SK-N-SH (cell line): ENCODE measurements around the gene ZNF71. TPM values are rescaled to one million over a fixed set of nuclear protein-coding genes. Genes with fewer than 3 reads are reported as not detected.

Source experiments
- CTCF ChIA-PET: fragments of 300-600, 350-600 bp; formaldehyde crosslinking; extraction: SDS; loops from one replicate; lab custom pipeline; 2021; lab: Yijun Ruan, JAX
- POLR2A ChIA-PET: fragments of 350-600 bp; sonication (Branson Sonifier 250); formaldehyde crosslinking; extraction: SDS; loops from one replicate; lab custom pipeline; 2020; ENCODE audit warnings: antibody characterized with exemption, inconsistent platforms; lab: Yijun Ruan, JAX
- DNase-seq: peaks from one replicate; pipeline ENCODE4 v3.0.0; 2012
- H2AFZ ChIP-seq: fragments of 200-600 bp; sonication (generic); 2 replicates; pipeline ENCODE4 v1.8.1; 2016; ENCODE audit warnings: antibody characterized with exemption, mild to moderate bottlenecking, low read depth
- H3F3A ChIP-seq: fragments of 200-600 bp; sonication (generic); replicated peaks from 2 replicates; pipeline ENCODE3; 2016; ENCODE audit warnings: antibody characterized with exemption, mild to moderate bottlenecking; ENCODE audit not compliant: insufficient read depth
- H3K27ac ChIP-seq, 2 experiments: fragments of 200-500 bp in 1 of 2; fragments of 200-600 bp in 1 of 2; sonication (Bioruptor generic) in 1 of 2; sonication (generic), shearing (Covaris generic) in 1 of 2; 2 replicates each; pipeline versions ENCODE4 v1.5.1 to v1.6.1; 2014 to 2016; ENCODE audit warnings: low read depth in 2 of 2, inconsistent platforms in 1 of 2, low read length in 1 of 2, mild to moderate bottlenecking in 1 of 2, mixed read lengths in 1 of 2
- H3K27me3 ChIP-seq: fragments of 200-600 bp; sonication (generic), shearing (Covaris generic); 2 replicates; pipeline ENCODE4 v1.6.1; 2016; ENCODE audit warnings: mixed run types; ENCODE audit not compliant: insufficient read depth
- H3K36me3 ChIP-seq, 2 experiments: fragments of 200-500 bp in 1 of 2; fragments of 200-600 bp in 1 of 2; sonication (Bioruptor generic) in 1 of 2; sonication (generic) in 1 of 2; replicated peaks in 1 of 2; 2 replicates each; pipeline versions ENCODE3 to v1.5.1; 2014 to 2016; ENCODE audit warnings: low read length in 1 of 2, mild to moderate bottlenecking in 1 of 2; ENCODE audit not compliant: insufficient read depth in 2 of 2, control insufficient read depth in 1 of 2
- H3K4me1 ChIP-seq, 2 experiments: fragments of 200-500 bp in 1 of 2; fragments of 200-600 bp in 1 of 2; sonication (Bioruptor generic) in 1 of 2; sonication (generic), shearing (Covaris generic) in 1 of 2; 2 replicates each; pipeline versions ENCODE4 v1.5.1 to v1.6.1; 2014 to 2016; ENCODE audit warnings: low read depth in 1 of 2, low read length in 1 of 2, mixed run types in 1 of 2; ENCODE audit not compliant: insufficient read depth in 2 of 2, control insufficient read depth in 1 of 2
- H3K4me2 ChIP-seq: fragments of 200-600 bp; sonication (generic), shearing (Covaris generic); 2 replicates; pipeline ENCODE4 v1.6.1; 2017; ENCODE audit warnings: mixed run types
- H3K4me3 ChIP-seq, 2 experiments: fragments of 200-500 bp in 1 of 2; fragments of 200-600 bp in 1 of 2; sonication (Bioruptor generic) in 1 of 2; sonication (generic), shearing (Covaris generic) in 1 of 2; 2 replicates each; pipeline versions ENCODE4 v1.5.1 to v1.8.1; 2014 to 2016; ENCODE audit warnings: low read depth in 2 of 2, inconsistent platforms in 1 of 2, low read length in 1 of 2, mild to moderate bottlenecking in 1 of 2, mixed read lengths in 1 of 2, moderate library complexity in 1 of 2
- H3K79me2 ChIP-seq: fragments of 200-600 bp; sonication (generic); 2 replicates; pipeline ENCODE4 v1.8.1; 2017; ENCODE audit warnings: mild to moderate bottlenecking; ENCODE audit not compliant: insufficient read depth
- H3K9ac ChIP-seq: fragments of 200-600 bp; sonication (generic); 2 replicates; pipeline ENCODE4 v1.6.1; 2017; ENCODE audit warnings: mixed run types
- H3K9me2 ChIP-seq: fragments of 200-600 bp; sonication (generic); 2 replicates; pipeline ENCODE4 v1.6.1; 2017; ENCODE audit warnings: mixed run types
- H3K9me3 ChIP-seq: fragments of 200-600 bp; sonication (generic); 2 replicates; pipeline ENCODE4 v1.6.1; 2017; ENCODE audit warnings: mixed run types, mild to moderate bottlenecking, moderate library complexity
- H4K20me1 ChIP-seq: fragments of 200-600 bp; sonication (generic); 2 replicates; pipeline ENCODE4 v1.6.1; 2017; ENCODE audit warnings: mild to moderate bottlenecking, mixed run types; ENCODE audit not compliant: insufficient read depth
- CTCF ChIP-seq: fragments of 200-600 bp; sonication (generic); IDR thresholded peaks from 2 replicates; pipeline ENCODE4 v1.6.1; 2017; ENCODE audit warnings: antibody characterized with exemption, mild to moderate bottlenecking, moderate library complexity
- EZH2phosphoT487 ChIP-seq: fragments of 200-600 bp; sonication (generic); IDR thresholded peaks from 2 replicates; pipeline ENCODE4 v1.6.1; 2017; ENCODE audit warnings: low read depth, mixed run types, mild to moderate bottlenecking, antibody characterized with exemption, moderate library complexity, borderline replicate concordance
- JUND ChIP-seq: IDR thresholded peaks from 2 replicates; pipeline ENCODE4 v1.4.0; 2012
- MEF2A ChIP-seq: IDR thresholded peaks from 2 replicates; pipeline ENCODE4 v1.4.0; 2012; ENCODE audit warnings: low read depth, borderline replicate concordance
- MXI1 ChIP-seq: IDR thresholded peaks from 2 replicates; pipeline ENCODE4 v1.6.1; 2012; ENCODE audit warnings: mild to moderate bottlenecking, low read depth, low read length, improper control_type of control experiment
- PBX3 ChIP-seq: IDR thresholded peaks from 2 replicates; pipeline ENCODE4; 2012
- RAD21 ChIP-seq: IDR thresholded peaks from 2 replicates; pipeline ENCODE4 v1.6.1; 2012; ENCODE audit warnings: mild to moderate bottlenecking, low read length
- REST ChIP-seq: IDR thresholded peaks from 2 replicates; pipeline ENCODE4 v1.6.1; 2012; ENCODE audit warnings: mild to moderate bottlenecking, low read depth, low read length, moderate library complexity
- RXRA ChIP-seq: IDR thresholded peaks from 2 replicates; pipeline ENCODE4 v1.4.0; 2012; ENCODE audit warnings: low read depth, mild to moderate bottlenecking, borderline replicate concordance
- ZBTB33 ChIP-seq: IDR thresholded peaks from 2 replicates; pipeline ENCODE4 v1.4.0; 2012; ENCODE audit warnings: low read depth, borderline replicate concordance
- WGBS: methylation state at CpG from one replicate; pipeline ENCODE4 v1.1.6; 2017; ENCODE audit warnings: low lambda C conversion rate; 5-methylcytosine and 5-hydroxymethylcytosine counted together
- polyA plus RNA-seq, 3 experiments: library from polyadenylated mRNA; depleted of rRNA; stranded (reverse); fragments of >200 nt; gene quantifications; 2 replicates each; pipeline ENCODE4 v1.2.3, GENCODE V29; 2012

ZNF71 gene
- polyA plus RNA-seq, 1 of the 3 experiments (the other 2 are of a cell fraction) = 6.3 TPM

GRCh38 chr19:56611288-56611687, 16.2 kb downstream of the ZNF71 start:
- Histone ChIP-seq H3K4me3 (no peak overlapping the region; a peak in 1 of 4 replicates), H4K20me1 (no peaks in the 10 kb centered on the region), H3K36me3 (peaks cover 12 to 24% of the 10 kb centered on the region in 2 experiments), H3K9ac (no peak overlapping the region), H3K79me2 (peaks cover 67% of the 10 kb centered on the region), H3F3A (no peaks in the 10 kb centered on the region), H3K4me1 (no peaks in the 10 kb centered on the region), H2AFZ (no peak overlapping the region), H3K27ac (no peak overlapping the region), H3K4me2 (no peak overlapping the region), H3K9me3 (no peaks in the 10 kb centered on the region; the same call in 1 of the 2 replicates), H3K9me2 (no peaks in the 10 kb centered on the region), H3K27me3 (no peaks in the 10 kb centered on the region)
- ChIA-PET CTCF (no interaction called here), POLR2A (no interaction called here)
- 83% methylated on average over 8 of the region's 8 CpGs for WGBS
- TF ChIP-seq RXRA (no peak), RAD21 (no peak), REST (no peak), MXI1 (no peak), ZBTB33 (no peak), JUND (no peak), PBX3 (no peak), EZH2phosphoT487 (no peak), CTCF (no peak), MEF2A (no peak)
- no peak for DNase-seq
